GM21528 (cell line): ENCODE measurements around the gene GPR17.

ENCODE experiments used
- ATAC-seq: cut with Tn5 transposase; IDR thresholded peaks from one replicate; pipeline ENCODE4 v1.9.1; 2021; ENCODE audit warnings: mild to moderate bottlenecking, moderate library complexity; ENCODE audit not compliant: unreplicated experiment, low FRiP score

The GPR17 gene

GRCh38 chr2:127681976-127682857 is 36.3 kb downstream of the GPR17 start:
- ATAC-seq, result no peak

- no peak for ATAC-seq
Measured at GRCh38 chr2:127683056-127683455, 37.1 kb downstream of the GPR17 start.

DNA sequence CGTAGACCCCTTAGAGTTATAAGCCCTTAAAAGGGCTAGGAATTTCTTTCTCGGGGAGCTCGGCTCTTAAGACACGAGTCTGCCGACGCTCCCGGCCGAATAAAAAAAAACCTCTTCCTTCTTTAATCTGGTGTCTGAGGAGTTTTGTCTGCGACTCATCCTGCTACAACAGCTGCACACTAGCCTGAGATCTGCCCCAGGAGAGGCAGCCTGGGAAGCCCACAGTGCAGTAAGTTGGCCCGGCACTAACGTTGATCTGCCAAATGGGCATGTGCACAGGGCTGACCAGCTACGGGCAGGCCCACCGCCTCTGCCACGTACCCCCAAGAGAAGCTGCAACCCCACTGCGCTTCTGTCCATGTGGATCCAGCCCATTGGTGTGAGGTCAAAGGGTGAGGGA is 37.8 kb downstream of the GPR17 start:
- no peak for ATAC-seq

GRCh38 chr2:127685410-127686080 is 39.6 kb downstream of the GPR17 start:
- no peak for ATAC-seq

DNA sequence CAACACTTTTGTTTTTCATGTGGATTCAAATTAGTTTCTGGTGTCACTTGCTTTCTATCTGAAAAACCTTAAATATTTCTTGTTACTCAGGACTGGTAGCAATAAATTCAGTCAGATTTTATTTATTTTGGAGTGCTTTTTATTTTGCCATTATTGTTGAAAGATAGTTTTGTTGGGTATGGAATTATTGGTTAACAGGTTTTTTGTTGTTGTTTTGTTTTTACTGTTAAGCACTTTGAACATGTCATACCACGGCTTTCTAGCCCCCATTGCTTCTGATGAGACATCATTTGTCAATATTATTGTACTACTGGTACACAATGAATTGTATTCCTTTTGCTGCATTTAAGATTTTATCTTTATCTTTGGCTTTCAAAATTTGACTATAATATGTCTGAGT is 42.5 kb downstream of the GPR17 start:
- no peak for ATAC-seq

DNA sequence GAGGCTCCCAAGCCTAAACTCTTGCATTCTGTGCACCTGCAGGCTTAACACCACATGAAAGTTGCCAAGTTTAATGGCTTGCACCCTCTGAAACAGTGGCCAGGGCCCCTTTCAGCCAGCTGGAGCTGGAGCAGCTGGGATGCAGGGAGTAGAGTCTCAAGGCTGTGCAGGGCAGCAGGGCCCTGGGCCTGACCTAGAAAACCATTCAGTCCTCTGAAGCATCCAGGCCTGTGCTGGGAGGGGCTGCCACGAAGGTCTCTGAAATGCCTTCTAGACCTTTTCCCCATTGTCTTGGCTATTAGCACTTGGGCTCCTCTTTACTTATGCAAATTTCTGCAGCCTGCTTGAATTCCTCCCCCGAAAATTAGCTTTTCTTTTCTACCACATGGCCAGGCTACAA is 44.7 kb downstream of the GPR17 start:
- no peak for ATAC-seq

GRCh38 chr2:127694986-127695385 is 49.0 kb downstream of the GPR17 start:
- no peak for ATAC-seq

DNA sequence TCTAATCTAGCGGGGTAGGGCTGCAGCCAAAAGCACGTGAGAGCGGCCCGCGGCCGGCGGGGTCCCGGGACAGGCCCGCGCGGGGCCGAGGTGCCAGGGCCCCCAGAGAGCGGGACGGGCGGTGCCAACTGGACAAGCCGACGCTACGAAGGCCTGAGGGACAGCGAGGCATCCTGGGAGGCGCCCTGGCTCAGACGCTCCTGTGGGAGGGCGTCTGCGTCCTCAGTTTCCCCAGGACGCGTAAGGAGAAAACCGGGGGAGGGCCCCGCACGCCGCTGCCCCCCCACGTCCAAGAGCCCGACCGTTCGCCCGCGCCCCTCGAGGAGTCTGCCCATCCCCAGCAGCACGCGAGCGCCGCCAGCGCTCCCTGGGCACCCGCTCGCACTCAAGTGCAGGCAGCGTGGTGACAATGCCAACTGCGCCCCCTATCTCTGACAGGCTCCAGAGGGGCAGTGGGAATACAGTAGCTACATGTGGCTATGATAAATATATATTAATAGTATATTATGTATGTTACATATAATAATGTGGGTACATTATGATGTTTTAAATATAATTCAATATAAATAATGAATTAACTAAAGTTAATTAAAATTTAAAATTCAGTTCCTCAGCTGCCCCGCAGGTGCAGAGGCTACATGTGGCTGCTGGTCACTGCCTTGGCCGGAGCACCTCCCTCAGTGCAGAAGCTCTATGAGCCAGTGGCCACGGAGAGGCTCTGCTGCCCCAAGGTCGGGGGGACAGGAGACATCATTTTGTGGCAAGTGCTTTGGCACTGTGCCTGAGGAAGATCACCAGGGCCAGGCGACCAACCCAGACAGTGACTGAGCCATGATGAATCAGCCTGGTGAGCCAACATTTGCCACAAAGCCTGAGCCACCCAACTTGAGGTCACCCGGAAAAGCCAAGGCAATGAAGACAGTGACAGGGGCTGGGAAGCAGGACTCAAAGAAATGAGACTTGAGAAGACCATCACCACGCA is 49.8 kb downstream of the GPR17 start:
- no peak for ATAC-seq

DNA sequence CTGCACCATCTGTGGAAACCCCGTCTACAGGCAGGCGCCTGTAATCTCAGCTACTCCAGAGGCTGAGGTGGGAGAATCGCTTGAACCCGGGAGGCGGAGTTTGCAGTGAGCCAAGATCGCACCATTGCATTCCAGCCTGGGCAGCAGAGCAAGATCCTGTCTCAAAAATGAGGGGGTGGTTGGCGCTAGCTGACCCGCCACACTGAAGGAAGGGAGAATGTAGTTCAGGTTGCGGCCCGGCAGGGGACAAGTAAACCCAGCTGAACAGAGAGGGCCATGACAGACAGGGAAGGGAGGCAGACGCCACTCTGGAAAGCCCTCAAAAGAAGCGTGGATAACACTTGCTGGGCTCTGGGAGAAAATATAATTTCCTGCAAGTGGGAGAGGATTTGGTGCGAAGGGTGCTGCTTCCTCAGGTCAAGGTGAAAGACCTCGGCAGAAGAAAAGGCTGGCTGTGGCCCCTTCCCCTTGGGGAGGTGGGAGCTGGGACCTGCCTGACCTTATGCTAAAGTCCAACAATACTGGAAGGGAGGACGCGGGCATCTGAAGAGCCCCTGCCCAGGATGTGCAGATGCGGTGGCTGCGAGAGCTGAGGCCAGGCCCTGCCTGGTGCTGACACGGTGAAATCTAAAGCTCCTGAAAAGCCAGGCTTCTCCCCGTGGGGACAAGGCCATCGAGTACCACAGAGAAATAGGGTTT is 51.7 kb downstream of the GPR17 start:
- ATAC-seq, result no peak

- ATAC-seq, result no peak
Measured at GRCh38 chr2:127698553-127699355, 52.8 kb downstream of the GPR17 start.

DNA sequence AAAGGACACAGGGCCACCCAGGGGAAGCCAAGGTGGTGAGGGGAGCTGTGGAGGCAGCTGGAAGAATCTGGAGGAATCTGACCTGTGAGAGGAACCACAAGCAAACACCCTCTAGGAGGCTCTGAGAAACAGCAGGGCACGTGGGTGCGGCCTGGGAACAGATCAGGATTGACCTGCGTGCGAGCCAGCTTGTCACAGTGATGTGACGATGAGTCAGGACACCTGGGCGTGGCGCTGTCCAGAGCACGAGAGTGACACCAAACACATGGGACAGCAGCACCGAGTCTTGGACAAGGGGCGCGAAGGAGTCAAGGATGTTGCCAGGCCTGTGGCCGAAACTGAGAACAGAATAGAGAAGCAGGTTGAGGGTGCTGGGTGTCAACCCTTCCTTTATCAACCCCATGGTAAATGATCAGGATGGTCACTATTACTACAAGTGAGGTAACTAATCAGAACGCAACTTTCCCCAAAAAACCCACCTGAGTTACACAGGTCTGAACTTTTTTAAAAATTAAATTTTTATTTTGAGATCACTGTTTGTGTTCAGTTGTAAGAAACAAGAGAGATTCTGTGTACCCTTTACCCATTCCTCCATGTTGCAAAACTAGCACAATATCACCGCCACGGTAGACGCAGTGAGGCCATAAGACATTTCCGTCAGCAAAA is 54.7 kb downstream of the GPR17 start:
- peak; percentile 63 for ATAC-seq

DNA sequence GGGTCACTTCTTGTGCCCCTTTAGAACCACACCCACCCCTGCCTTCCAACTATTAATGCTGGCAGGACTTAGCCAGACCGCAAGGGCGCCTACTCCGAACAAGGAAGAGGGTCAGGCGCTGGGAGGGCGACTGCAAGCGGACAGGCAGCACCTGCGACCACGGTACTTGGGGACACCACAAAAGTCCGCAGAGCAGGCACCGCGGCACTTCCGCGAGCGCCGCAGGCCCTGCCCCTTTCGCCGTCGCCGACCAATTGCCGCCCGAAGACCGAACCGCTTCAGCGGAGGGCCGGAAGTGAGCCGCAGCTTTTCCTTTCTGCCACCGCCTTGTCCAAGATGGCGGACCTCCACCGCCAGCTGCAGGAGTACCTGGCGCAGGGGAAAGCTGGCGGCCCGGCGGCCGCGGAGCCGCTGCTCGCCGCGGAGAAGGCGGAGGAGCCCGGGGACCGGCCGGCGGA is 55.3 kb downstream of the GPR17 start, which contains the start of gene SFT2D3:
Gene SFT2D3 (plus strand): TSS at position 305 of the 458 bp plus-strand sequence. CDS start 32 bp downstream, at position 337.
- peak; percentile 72 for ATAC-seq

GRCh38 chr2:127701651-127702394 is 55.9 kb downstream of the GPR17 start:
- peak; percentile 59 for ATAC-seq
